Fibroblast of upper back skin (primary cell): ENCODE data around the gene MAP3K21.

ENCODE experiments used
- DNase-seq: peaks from one replicate; pipeline ENCODE4 v3.0.0-alpha.2; 2013

Gene MAP3K21

DNA sequence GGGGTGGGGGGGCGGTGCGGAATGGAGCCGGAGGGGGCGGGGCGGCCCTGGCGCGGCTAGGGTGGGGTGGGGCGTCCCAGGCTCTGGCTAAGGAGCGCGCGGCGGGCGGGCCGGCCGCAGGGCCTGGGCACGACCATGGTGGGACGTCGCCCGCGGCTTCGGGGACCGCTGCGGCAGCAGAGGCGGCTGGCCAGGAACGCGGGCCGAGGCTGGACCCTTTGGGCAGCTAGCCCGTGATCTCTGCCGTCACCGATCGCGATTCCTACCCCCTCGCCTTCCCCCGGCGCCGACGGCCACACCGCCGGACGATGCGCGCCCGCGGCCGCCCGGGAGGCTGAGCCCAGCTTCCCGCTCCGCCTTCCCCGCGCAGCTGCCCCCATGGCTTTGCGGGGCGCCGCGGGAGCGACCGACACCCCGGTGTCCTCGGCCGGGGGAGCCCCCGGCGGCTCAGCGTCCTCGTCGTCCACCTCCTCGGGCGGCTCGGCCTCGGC is at the start of gene MAP3K21:
Gene MAP3K21, plus strand, starts transcription at position 74 of the 491 bp plus-strand sequence. Its CDS starts 305 bp downstream, at position 379.
- DNase-seq = peak; percentile 1

DNA sequence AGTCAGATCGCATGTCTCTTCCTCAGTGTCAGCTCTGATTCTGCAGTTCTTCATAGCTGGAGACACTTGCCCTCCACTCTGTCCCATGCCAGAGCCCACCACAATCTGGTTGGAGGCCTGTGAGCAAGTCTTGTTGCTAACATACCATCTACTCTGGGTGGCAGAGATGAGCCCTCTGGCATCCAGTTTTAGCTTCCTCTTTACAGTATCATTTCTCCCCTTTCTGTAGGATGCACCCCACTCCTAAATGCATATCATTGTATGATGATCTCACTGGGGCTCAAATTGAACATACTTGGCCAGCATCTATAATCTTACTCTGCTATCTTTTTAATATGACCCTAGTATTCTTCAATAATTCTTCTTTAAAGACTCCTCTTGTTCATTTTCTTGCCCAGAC is 48.9 kb upstream of the MAP3K21 start:
- no peak for DNase-seq

DNA sequence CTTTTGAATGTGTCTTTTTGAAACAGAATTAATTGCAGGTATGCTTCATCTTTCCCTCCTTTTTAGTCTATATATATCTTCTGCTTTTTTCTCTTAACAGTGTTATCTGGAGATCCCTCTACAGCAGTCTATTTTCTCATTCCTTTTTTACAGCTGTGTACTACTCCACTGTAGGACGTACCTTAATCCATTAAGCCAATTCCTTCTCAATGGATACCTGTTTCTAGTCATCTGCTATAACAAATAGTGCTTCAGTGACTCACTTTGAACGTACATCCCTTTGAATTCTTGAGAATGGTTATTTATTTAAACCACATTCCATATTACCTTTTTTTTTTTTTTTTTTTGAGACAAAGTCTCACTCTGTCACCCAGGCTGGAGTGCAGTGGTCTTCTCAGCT is 47.6 kb upstream of the MAP3K21 start:
- DNase-seq = no peak

DNA sequence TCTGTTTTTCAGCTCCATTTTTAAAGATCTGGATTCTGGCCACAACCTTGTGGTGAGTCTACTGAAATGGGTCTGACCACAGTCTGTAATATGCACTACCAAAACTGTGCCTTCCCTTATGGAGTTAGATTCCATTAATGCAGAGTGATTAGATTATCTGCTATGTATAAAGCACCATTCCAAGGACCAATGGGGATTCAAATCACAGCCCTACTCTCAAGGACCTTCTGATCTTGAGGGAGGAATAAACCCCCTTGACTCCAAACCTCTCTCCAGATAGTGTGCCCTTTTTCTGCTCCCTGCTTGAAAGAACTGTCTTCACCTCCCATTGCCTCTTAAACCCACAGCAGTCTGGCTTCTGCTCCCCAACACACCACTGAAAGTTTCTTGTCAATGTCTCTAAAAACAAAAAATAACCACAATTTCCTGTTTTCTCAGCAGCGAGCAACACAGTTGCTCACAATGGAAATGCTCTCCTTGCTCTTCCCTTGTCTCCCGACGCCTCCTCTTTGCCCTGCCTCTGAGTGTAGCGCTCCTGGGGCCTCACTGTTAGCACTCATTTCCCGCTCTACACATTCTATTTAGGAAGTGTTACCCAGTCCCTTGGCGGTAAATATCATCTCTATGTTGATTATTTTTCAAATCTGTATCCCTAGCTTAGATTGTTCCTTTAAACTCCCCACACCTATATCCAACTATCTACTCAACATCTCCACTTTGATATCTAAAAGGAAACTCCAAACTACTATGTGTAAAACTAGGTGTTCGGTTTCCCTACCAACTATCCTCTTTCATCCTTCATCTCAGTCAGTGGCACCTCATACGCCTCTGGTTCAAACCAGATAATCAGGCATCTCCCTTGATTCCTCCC is 45.6 kb upstream of the MAP3K21 start:
- DNase-seq = peak; percentile 76

DNA sequence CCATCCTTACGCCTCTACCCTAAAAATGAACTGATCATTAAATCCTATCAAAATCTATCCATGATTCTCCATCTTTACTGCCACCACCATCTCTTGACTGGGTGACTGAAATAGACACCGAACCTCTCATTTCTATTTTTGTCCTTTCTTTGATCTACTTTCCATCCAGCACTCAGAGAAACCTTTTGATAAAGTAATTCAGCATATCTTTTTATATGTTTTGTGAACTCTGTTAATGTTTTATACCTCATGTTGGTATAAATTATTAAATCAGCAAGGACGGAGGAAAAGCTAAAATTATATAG is 45.0 kb upstream of the MAP3K21 start:
- no peak for DNase-seq

DNA sequence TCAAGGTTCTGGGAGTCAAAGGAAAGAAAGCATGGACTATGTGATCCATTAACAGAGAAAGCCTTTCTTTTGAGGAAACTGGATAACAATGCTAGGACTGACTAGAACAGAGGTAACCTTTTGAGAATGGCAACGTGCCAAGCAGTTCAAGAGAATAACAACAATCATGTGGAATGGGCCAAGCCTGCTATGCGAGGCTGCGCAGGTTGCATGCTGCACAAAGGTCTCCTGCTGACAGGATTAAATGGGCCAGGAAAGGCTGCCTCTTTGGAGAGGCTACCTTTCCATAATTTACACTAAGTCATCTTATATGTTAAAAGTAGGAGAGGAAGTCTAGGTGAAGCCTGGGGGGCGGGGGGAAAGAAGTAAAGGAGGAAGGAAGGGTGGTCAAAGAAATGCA is 37.8 kb upstream of the MAP3K21 start:
- DNase-seq = no peak

DNA sequence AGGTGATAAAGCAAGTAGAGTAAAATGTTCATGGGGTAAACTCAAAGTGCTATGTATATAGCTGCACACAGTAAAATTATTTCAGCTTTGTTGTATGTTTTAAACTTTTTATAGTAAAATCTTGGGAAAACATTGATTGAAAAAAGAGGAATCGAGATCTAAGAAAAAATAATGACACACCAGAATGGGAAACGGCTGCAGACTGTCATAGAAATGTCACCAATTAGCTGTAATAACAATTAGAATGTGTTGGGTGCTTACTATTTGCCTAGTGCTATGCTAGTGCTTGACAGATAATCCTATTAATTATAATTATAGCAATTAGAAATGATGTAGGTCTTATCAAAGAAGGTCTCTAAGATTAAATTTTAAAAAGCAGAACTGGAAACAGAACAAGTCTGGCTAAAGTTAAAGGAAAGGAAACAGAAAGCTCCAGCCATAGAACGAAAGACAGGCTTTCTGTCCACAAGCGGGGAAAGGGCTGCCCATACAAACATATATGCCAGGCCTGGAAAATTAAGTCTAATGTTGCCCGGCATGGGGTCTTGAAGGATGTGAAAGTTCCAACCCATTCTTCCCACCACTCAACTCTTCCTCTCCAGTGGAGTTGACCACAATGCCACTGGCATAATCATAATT is 37.0 kb upstream of the MAP3K21 start:
- DNase-seq = no peak

DNA sequence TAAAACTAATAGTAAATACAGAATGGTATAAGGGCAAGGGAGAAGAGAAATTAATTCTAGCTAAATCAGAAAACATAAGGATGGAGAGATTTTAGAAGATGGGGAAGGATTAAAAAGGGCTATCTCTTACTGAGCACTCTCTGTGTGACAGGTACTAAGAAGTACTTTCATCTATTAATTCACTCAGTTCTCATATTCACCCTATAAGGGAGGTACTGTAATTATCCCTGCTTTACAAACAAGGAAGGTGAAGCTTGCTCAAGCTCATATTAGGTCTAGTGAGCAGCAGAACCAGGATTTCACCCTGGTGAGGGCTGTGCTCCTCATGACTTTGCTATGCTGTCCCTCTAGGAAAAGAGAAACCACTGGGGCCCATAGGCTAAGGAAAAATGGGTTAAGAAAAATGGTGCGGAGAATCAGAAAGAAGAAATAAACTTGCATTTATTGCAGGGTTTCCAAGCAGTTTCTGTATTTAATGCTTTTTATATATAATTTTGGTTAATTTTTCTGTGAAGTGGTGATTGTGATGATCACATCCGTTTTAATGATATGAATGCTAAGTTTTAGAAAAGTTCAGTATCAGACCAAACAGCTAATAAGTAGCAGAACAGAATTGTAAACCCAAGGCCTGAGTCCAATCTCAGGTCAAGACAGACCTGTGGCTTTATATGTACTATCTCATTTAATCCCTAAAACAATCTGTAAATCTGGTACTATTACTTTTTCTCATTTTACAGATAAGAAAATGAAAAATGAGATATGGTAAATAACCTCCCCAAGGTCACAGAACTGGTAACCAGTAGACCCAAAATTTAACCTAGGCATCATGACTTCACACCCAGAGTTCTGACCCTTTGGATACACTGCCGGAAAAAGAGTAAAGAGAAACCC is 33.7 kb upstream of the MAP3K21 start:
- DNase-seq = no peak

DNA sequence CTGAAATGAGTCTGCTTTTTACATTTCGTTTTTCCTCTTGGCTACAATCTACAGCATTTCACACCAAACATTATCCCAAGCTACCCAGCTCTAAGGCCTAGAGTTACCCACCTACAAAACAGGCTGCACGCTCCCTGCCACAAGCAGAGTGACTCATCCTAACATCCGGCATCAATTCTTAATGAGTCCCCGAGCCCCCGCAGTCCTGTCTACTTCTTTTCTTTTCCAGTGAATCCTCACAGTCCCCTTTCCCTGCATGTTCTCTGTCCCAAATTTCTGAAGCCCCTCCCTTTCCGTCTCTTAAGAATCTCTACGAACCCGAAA is 32.6 kb upstream of the MAP3K21 start:
- peak; percentile 69 for DNase-seq

DNA sequence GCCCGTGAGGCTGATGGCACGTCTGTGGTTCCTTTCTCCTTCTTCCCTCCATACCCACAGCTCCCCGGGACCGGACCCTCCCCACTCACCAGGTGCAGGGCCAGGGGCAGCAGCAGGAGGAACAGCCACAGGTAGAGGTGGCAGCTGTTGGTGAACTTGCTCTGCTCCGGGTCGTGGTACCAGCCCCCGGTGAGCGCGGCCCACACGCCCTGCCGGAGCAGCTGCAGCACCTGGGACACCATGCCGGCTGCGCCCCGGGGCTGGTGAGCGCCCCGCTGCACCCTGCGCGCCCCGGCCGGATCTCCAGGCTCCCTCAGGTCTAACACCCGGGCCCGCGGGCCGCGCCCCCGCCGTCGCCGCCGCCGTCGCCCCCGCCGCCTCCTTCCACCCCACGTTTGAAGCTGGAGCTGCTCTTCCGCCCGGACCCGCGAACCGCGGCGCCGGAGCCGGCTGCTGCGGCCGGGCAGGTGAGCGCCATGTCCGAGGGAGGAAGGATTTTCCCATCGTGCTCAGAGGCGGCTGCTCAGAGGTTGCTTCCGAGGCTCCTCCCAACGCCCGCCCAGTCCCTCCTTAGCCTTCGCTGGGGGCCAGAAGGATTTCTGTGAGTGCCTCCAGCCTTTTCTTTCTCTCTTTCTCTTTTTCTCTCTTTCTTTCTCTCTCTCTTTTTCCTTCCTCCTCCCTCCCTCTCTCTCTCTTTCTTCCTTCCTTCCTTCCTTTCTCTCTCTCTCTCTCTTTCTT is 32.1 kb upstream of the MAP3K21 start, which contains the start of gene PCNX2:
Gene PCNX2, minus strand, starts transcription at position 489 of the 738 bp plus-strand sequence. Its CDS starts 247 bp downstream, at position 242.
- DNase-seq = peak; percentile 56

DNA sequence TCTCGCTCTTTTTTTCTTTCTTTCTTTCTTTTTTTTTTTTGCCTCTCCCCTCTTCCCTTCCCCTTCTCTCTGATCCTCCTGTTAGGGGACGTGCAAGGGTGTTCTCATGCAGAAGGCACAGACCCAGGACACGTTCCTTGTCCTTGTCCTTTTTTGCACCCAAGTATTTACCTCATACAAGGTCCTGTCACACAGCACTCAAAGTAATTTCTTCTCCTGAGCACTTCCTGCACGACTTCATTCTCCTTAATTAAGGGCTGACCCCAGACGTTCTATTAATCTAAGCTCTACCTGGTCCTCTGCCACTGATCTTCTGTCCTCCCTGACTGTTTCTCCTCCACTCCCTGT is 31.6 kb upstream of the MAP3K21 start:
- no peak for DNase-seq

DNA sequence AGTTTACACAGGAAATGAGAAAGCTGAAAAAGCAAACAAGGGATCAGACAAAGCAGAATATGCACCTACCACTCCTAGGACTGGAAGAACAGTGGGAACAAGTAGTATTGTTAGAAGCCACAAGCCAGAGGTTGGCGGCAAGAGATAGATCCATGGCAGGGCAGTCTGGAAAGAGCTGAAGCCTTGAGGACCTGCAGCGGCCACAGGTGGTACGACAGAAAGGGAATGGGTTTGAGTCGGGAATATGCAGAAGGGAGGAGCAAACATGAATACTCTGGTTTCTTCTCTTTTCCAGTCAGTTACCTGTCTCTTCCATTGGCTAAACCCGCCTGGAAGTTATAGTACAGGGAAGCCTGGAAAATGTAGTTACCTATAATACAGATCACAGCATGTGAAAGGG is 28.1 kb upstream of the MAP3K21 start:
- no peak for DNase-seq

DNA sequence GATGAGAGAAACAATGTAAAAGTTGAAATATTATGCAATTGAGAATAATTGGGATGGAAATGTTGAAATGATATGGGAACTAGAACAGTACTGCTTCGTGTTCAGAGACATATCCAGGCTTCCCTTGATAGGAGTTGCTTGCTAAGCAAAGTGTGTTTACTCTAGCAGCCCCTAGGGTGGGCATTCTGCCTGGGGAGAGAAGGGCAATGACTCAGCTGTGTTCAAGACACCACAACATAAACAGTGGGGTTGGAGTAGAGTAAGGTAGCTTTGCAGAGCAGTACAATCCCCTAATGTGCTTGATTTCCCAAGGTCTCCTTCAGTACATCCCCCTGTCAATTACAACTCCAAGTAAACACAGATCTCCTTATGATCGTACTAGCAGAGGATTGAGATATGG is 27.2 kb upstream of the MAP3K21 start:
- DNase-seq = no peak

DNA sequence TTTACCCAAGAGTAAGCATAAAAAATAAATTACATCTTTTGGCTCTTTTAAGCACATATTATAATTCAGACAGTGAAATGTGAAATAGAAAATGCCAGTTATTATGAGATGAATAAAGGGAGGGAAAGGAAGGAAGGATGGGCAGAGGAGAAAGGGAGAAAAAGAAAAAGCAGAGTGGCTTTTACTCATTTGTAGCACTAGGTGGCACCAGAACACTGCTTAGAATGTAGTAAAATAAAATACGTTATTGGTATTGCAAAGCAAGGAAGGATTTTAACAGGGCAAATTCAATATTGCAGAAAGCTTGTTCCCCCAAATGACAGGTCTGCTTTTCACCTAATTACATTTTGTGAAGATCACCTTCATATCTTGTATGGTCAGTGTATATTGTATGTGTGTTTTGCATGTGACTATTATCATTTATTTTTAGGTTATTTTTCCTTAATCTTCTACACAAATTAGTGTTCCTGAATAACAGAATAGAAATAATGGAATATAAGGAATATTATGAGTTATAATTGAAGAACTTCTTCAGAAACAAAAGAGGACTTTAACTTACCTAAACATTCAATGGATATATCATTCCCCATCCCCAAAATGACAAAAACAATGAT is 22.9 kb upstream of the MAP3K21 start:
- DNase-seq = peak; percentile 28

DNA sequence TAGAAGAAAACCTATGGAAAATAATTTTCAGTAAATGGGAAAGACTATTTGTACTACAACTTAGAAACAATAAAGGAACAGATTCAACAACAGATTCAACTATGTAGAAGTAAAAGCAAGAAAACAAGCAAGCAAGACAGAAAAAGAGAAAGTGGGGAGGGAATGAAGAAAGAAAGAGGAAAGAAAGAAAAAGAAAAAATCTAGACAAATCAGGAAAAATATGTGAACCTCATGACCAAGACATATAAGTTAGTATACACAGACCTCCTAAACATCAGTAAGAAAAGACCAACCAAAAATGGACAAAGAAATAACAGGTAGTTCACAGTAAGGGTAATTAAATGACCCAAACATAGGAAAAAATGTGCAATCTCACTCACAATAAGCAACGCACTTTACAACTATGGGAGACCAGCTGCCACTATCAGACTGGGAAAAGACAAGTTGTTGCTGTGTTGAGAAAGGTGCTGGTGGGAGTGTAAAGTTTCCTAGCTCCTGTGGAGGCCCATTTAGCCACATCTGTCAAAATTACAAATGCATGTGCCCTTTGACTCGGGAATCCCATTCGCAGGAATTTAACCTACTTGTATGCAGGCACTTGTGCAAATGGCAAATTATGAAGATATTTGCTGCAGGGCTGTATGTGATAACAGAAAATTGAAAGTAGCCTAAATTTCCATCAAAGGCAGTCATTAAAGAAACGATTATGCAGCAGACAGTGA is 13.9 kb upstream of the MAP3K21 start:
- no peak for DNase-seq

DNA sequence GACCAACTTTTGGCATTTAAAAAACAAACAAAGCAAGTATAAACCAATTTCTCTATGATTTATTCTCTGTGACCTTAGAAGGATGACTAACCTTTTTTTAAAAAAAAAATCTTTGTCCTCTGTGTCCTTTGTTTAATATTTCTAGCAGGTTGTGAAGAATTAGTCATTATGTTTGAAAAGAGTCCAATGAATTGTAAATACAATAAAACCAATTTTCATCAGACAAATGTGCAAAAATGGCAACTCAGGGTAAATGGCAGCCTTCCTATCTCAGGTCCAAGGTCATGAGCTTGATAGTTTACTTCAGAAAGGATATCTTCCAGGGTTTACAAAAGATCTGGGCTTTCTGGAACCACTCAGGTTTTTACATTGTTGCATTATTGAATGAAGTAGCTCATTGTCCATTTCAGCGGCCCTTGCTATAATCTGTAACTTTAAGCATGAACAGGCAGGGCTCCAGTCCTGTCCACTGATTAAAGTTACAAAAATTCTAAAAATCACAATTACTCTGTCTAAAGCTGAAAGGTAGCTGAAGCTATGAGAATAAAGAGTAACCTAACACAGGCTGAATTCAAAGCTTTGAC is 11.7 kb upstream of the MAP3K21 start:
- DNase-seq = no peak

DNA sequence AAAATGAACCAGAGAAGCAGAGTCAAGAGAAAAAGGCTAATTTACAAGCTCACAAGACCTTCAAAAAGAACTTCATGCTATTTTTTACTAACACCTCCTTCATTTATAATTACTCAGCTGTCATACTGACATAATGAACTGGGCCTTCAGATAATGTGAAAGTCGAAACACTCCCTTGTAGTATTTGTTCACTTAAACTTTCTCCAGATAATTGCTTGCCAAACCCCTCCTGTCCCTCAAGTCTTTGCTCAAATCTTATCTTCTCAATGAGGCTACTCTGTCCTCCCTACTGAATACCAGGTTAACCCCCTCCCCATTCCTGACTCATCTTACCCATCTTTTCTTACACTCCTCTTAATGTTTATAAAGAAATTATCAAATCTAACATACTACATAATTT is 11.1 kb upstream of the MAP3K21 start:
- no peak for DNase-seq

DNA sequence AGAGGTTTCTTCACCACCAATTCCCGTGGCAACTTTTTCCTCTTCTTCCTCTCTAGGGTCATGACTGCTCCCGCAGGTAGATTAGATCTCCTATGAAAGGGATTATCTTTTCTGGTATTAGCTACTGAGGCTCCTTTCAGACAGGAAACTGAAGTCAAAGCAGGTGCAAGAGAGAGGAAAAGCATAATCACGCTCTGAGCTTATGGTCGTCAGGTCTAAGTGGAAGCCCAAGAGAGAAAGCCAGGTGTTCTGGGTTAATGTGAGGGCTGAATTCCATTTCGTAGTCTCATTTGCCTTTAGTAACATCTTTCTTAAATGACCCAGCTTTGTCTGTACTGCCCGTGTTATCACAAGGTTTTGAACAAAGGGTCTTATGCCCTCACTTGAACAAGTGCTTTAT is 8.3 kb upstream of the MAP3K21 start:
- no peak for DNase-seq

DNA sequence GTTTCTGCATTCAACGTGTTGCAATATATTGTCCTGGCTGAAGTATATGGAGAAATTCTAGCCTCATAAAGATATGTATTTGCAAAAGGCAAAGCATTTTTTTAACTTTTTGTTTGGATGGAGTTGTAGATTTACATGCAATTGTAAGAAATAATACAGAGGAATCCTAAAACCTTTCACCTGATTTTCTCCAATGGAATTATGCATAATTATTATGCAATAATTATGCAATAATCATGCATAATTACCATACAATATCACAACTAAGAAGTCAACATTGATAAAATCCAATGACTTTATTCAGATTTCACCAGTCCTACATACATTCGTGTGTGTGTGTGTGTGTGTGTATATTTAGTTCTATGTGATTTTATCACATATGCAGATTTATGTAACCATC is 7.5 kb upstream of the MAP3K21 start:
- no peak for DNase-seq

DNA sequence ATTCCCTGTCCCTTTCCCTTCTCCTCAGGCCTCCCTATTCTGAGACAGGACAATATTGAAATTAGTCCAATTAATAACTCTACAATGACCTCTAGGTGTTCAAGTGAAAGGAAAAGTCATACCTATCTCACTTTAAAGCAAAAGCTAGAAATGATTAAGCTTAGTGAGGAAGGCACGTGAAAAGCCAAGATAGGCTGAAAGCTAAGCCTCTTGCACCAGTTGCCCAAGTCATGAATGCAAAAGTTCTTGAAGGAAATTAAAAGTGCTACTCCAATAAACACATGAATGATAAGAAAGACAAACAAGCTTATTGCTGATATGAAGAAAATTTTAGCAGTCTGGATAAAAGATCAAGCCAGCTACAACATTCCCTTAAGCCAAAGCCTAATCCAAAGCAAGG is 3.8 kb upstream of the MAP3K21 start:
- DNase-seq = no peak

DNA sequence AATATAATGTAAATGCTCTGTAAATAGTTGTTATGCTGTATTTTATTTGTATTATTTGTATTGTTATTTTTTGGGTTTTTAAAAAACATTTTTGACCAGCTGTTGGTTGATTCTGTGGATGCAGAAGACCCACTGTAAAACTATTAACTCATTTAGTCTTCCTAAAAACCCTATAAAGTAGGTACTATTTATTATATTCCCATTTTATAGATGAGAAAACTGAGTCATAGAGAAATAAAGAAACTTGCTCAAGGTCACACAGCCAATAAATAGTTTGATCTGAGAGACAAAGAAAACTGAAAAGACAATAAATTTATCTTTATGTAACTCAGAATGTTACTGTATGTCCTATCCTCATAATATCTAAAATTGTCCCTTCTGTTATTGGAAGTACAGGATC is 1.2 kb upstream of the MAP3K21 start:
- DNase-seq = no peak
